DMS79 treated with DMSO at 0.1 percent for 48 hours (cell line): ENCODE results near the gene PLA2G4A.

ENCODE experiments used
- DNase-seq: peaks from one replicate; lab custom pipeline; 2025; lab: John Stamatoyannopoulos, UW

The PLA2G4A gene

GRCh38 chr1:186978596-186979556, 150.1 kb downstream of the PLA2G4A start:
- DNase-seq: no peak

- no peak for DNase-seq
Observed at GRCh38 chr1:186980400-186980799, 151.7 kb downstream of the PLA2G4A start.

- no peak for DNase-seq
Observed at GRCh38 chr1:186982116-186982515, 153.4 kb downstream of the PLA2G4A start.

- no peak for DNase-seq
Observed at GRCh38 chr1:186983327-186983726, 154.6 kb downstream of the PLA2G4A start.

- no peak for DNase-seq
Observed at GRCh38 chr1:186984959-186985358, 156.2 kb downstream of the PLA2G4A start.

GRCh38 chr1:186985889-186986491, 157.2 kb downstream of the PLA2G4A start:
- DNase-seq: peak; percentile 25

GRCh38 chr1:186987065-186987464, 158.3 kb downstream of the PLA2G4A start:
- no peak for DNase-seq

- DNase-seq: no peak
Observed at GRCh38 chr1:186987769-186988168, 159.0 kb downstream of the PLA2G4A start.

- DNase-seq: no peak
Observed at GRCh38 chr1:186993996-186994395, 165.2 kb downstream of the PLA2G4A start.

- DNase-seq: no peak
Observed at GRCh38 chr1:186994897-186995296, 166.1 kb downstream of the PLA2G4A start.

- no peak for DNase-seq
Observed at GRCh38 chr1:186996816-186997215, 168.1 kb downstream of the PLA2G4A start.

GRCh38 chr1:186997877-186998276, 169.1 kb downstream of the PLA2G4A start:
- no peak for DNase-seq

- no peak for DNase-seq
Observed at GRCh38 chr1:186999506-186999905, 170.8 kb downstream of the PLA2G4A start.

GRCh38 chr1:187001198-187001889, 172.6 kb downstream of the PLA2G4A start:
- no peak for DNase-seq

- no peak for DNase-seq
Observed at GRCh38 chr1:187003353-187003752, 174.6 kb downstream of the PLA2G4A start.

GRCh38 chr1:187006896-187007295, 178.1 kb downstream of the PLA2G4A start:
- DNase-seq: no peak

- no peak for DNase-seq
Observed at GRCh38 chr1:187009320-187009719, 180.6 kb downstream of the PLA2G4A start.

- no peak for DNase-seq
Observed at GRCh38 chr1:187010571-187011309, 182.0 kb downstream of the PLA2G4A start.

GRCh38 chr1:187013582-187014200, 184.9 kb downstream of the PLA2G4A start:
- DNase-seq: no peak

- no peak for DNase-seq
Observed at GRCh38 chr1:187018291-187018690, 189.5 kb downstream of the PLA2G4A start.

GRCh38 chr1:187027253-187027652, 198.5 kb downstream of the PLA2G4A start:
- no peak for DNase-seq
